Activated naive CD8-positive, alpha-beta T cell treated with anti-CD3 and anti-CD28 coated beads for 36 hours (primary cell): Measurements from ENCODE around the gene TMEM120B. TPM values are rescaled to one million over a fixed set of nuclear protein-coding genes. Genes with fewer than 3 reads are reported as not detected.
A peak's percentile ranks its signal among the peaks of the same experiment; 100 is the strongest.

Source experiments
- DNase-seq: peaks from one replicate; pipeline ENCODE4 v3.0.0; 2021
- H3K27ac Mint-ChIP-seq: one replicate; pipeline ENCODE4 v1.8.0; 2022; ENCODE audit warnings: mild to moderate bottlenecking, moderate library complexity, mixed read lengths
- H3K27me3 Mint-ChIP-seq: one replicate; pipeline ENCODE4 v1.8.0; 2022; ENCODE audit warnings: mild to moderate bottlenecking, mixed read lengths
- H3K36me3 Mint-ChIP-seq: one replicate; pipeline ENCODE4 v1.8.0; 2021; ENCODE audit warnings: mild to moderate bottlenecking, mixed read lengths
- H3K4me1 Mint-ChIP-seq: one replicate; pipeline ENCODE4 v1.8.0; 2021; ENCODE audit warnings: mixed read lengths
- H3K4me3 Mint-ChIP-seq: one replicate; pipeline ENCODE4 v1.8.0; 2022; ENCODE audit warnings: mild to moderate bottlenecking, moderate library complexity, mixed read lengths
- H3K9me3 Mint-ChIP-seq: one replicate; pipeline ENCODE4 v1.8.0; 2022; ENCODE audit warnings: mixed read lengths
- total RNA-seq, 2 experiments: library from RNA; stranded (reverse); gene quantifications; one replicate each; pipeline ENCODE4 v1.2.3, GENCODE V29; 2021

Gene TMEM120B
- total RNA-seq, 2 experiments from 2014 or later, result 14.5 to 15.2 TPM

- H3K4me3 Mint-ChIP-seq, result peak overlapping the region; percentile 86
- H3K27me3 Mint-ChIP-seq, result no peaks in the 10 kb centered on the region
- peak overlapping the region; percentile 73 for H3K27ac Mint-ChIP-seq
- H3K4me1 Mint-ChIP-seq, result peaks cover 30% of the 10 kb centered on the region
- DNase-seq, result no peak
- peaks cover 38% of the 10 kb centered on the region for H3K36me3 Mint-ChIP-seq
- no peaks in the 10 kb centered on the region for H3K9me3 Mint-ChIP-seq
Observed at GRCh38 chr12:121812921-121813896, 100.7 kb downstream of the TMEM120B start.

GRCh38 chr12:121813951-121814350 is 101.4 kb downstream of the TMEM120B start:
- peaks cover 36% of the 10 kb centered on the region for H3K36me3 Mint-ChIP-seq

GRCh38 chr12:121814429-121815119 is 102.0 kb downstream of the TMEM120B start:
- Mint-ChIP-seq H3K9me3 (no peaks in the 10 kb centered on the region), H3K36me3 (peaks cover 34% of the 10 kb centered on the region), H3K4me1 (peaks cover 25% of the 10 kb centered on the region), H3K27me3 (no peaks in the 10 kb centered on the region), H3K4me3 (no peak overlapping the region), H3K27ac (no peak overlapping the region)
- DNase-seq, result no peak

More at GRCh38 chr12:121813951-121814350, 101.4 kb downstream of the TMEM120B start:
- Mint-ChIP-seq H3K9me3 (no peaks in the 10 kb centered on the region), H3K4me3 (no peak overlapping the region), H3K27ac (no peak overlapping the region), H3K27me3 (no peaks in the 10 kb centered on the region), H3K4me1 (peaks cover 25% of the 10 kb centered on the region)
- no peak for DNase-seq

- H3K36me3 Mint-ChIP-seq, result peaks cover 31% of the 10 kb centered on the region
- H3K27ac Mint-ChIP-seq, result no peak overlapping the region
Observed at GRCh38 chr12:121815263-121815662, 102.7 kb downstream of the TMEM120B start.

GRCh38 chr12:121816925-121817647 is 104.5 kb downstream of the TMEM120B start:
- no peak overlapping the region for H3K27ac Mint-ChIP-seq
- H3K4me1 Mint-ChIP-seq, result peaks cover 16% of the 10 kb centered on the region

More at GRCh38 chr12:121815263-121815662, 102.7 kb downstream of the TMEM120B start:
- Mint-ChIP-seq H3K27me3 (no peaks in the 10 kb centered on the region), H3K9me3 (no peaks in the 10 kb centered on the region), H3K4me3 (no peak overlapping the region), H3K4me1 (peaks cover 25% of the 10 kb centered on the region)
- DNase-seq, result no peak

GRCh38 chr12:121817648-121818043 is 105.1 kb downstream of the TMEM120B start:
- no peak for DNase-seq
- H3K9me3 Mint-ChIP-seq, result no peaks in the 10 kb centered on the region
- no peak overlapping the region for H3K27ac Mint-ChIP-seq
- H3K27me3 Mint-ChIP-seq, result no peaks in the 10 kb centered on the region
- H3K4me3 Mint-ChIP-seq, result no peak overlapping the region
- H3K36me3 Mint-ChIP-seq, result peaks cover 23% of the 10 kb centered on the region
- H3K4me1 Mint-ChIP-seq, result peaks cover 12% of the 10 kb centered on the region

More at GRCh38 chr12:121816925-121817647, 104.5 kb downstream of the TMEM120B start:
- H3K9me3 Mint-ChIP-seq, result no peaks in the 10 kb centered on the region
- peaks cover 26% of the 10 kb centered on the region for H3K36me3 Mint-ChIP-seq
- no peak overlapping the region for H3K4me3 Mint-ChIP-seq
- no peak for DNase-seq
- H3K27me3 Mint-ChIP-seq, result no peaks in the 10 kb centered on the region

GRCh38 chr12:121819212-121819949 is 106.8 kb downstream of the TMEM120B start:
- H3K36me3 Mint-ChIP-seq, result peaks cover 21% of the 10 kb centered on the region
- H3K4me1 Mint-ChIP-seq, result no peaks in the 10 kb centered on the region
- no peaks in the 10 kb centered on the region for H3K27me3 Mint-ChIP-seq
- H3K27ac Mint-ChIP-seq, result no peak overlapping the region
- H3K9me3 Mint-ChIP-seq, result no peaks in the 10 kb centered on the region
- DNase-seq, result no peak
- no peak overlapping the region for H3K4me3 Mint-ChIP-seq

GRCh38 chr12:121820056-121820455 is 107.5 kb downstream of the TMEM120B start:
- Mint-ChIP-seq H3K27me3 (no peaks in the 10 kb centered on the region), H3K4me3 (no peak overlapping the region), H3K36me3 (peaks cover 19% of the 10 kb centered on the region), H3K9me3 (no peaks in the 10 kb centered on the region), H3K27ac (no peak overlapping the region), H3K4me1 (no peaks in the 10 kb centered on the region)
- no peak for DNase-seq

- no peaks in the 10 kb centered on the region for H3K4me1 Mint-ChIP-seq
- no peak overlapping the region for H3K4me3 Mint-ChIP-seq
- peaks cover 16% of the 10 kb centered on the region for H3K36me3 Mint-ChIP-seq
- H3K27me3 Mint-ChIP-seq, result no peaks in the 10 kb centered on the region
- H3K27ac Mint-ChIP-seq, result no peak overlapping the region
- H3K9me3 Mint-ChIP-seq, result no peaks in the 10 kb centered on the region
- no peak for DNase-seq
Observed at GRCh38 chr12:121822393-121823100, 110.0 kb downstream of the TMEM120B start.

- no peak overlapping the region for H3K27ac Mint-ChIP-seq
- no peak for DNase-seq
- no peaks in the 10 kb centered on the region for H3K4me1 Mint-ChIP-seq
- H3K36me3 Mint-ChIP-seq, result peaks cover 13% of the 10 kb centered on the region
- H3K4me3 Mint-ChIP-seq, result no peak overlapping the region
- no peaks in the 10 kb centered on the region for H3K9me3 Mint-ChIP-seq
- H3K27me3 Mint-ChIP-seq, result no peaks in the 10 kb centered on the region
Observed at GRCh38 chr12:121823101-121823726, 110.7 kb downstream of the TMEM120B start.

GRCh38 chr12:121823727-121824115 is 111.2 kb downstream of the TMEM120B start:
- no peak for DNase-seq
- no peaks in the 10 kb centered on the region for H3K9me3 Mint-ChIP-seq
- no peak overlapping the region for H3K4me3 Mint-ChIP-seq
- no peak overlapping the region for H3K27ac Mint-ChIP-seq
- peaks cover 12% of the 10 kb centered on the region for H3K36me3 Mint-ChIP-seq
- no peaks in the 10 kb centered on the region for H3K4me1 Mint-ChIP-seq
- no peaks in the 10 kb centered on the region for H3K27me3 Mint-ChIP-seq

- Mint-ChIP-seq H3K27ac (no peak overlapping the region), H3K4me1 (no peaks in the 10 kb centered on the region), H3K36me3 (peaks cover 9% of the 10 kb centered on the region), H3K27me3 (no peaks in the 10 kb centered on the region), H3K4me3 (no peak overlapping the region), H3K9me3 (no peaks in the 10 kb centered on the region)
- no peak for DNase-seq
Observed at GRCh38 chr12:121825041-121825523, 112.5 kb downstream of the TMEM120B start.

GRCh38 chr12:121826318-121827150 is 114.0 kb downstream of the TMEM120B start:
- no peak for DNase-seq
- no peak overlapping the region for H3K4me3 Mint-ChIP-seq
- peaks cover 9% of the 10 kb centered on the region for H3K36me3 Mint-ChIP-seq

More at GRCh38 chr12:121826318-121827150, 114.0 kb downstream of the TMEM120B start:
- no peaks in the 10 kb centered on the region for H3K27me3 Mint-ChIP-seq
- H3K4me1 Mint-ChIP-seq, result no peaks in the 10 kb centered on the region
- H3K9me3 Mint-ChIP-seq, result no peaks in the 10 kb centered on the region
- H3K27ac Mint-ChIP-seq, result peak overlapping the region; percentile 51
